OCI-LY3 (cell line): ENCODE data around the gene ZCWPW2.

Source experiments
- H2AFZ ChIP-seq: fragments of 200-600, 300-600 bp; shearing (Covaris generic); 2 replicates; pipeline ENCODE4 v1.6.0; 2014; ENCODE audit warnings: antibody characterized with exemption, low read depth, low read length
- H3K27ac ChIP-seq: fragments of 200-600, 300-600 bp; sonication (generic); 2 replicates; pipeline ENCODE4 v1.5.1; 2014; ENCODE audit warnings: mild to moderate bottlenecking, low read length, moderate library complexity, mixed read lengths
- H3K27me3 ChIP-seq: fragments of 200-600, 300-600 bp; sonication (generic); 2 replicates; pipeline ENCODE4 v1.6.1; 2014; ENCODE audit warnings: low read depth, low read length, mixed read lengths
- H3K36me3 ChIP-seq: fragments of 200-600, 300-600 bp; sonication (generic); replicated peaks from 2 replicates; pipeline ENCODE3; 2014; ENCODE audit warnings: low read depth, low read length, mixed read lengths
- H3K4me1 ChIP-seq: fragments of 300-600, 200-600 bp; sonication (generic); 2 replicates; pipeline ENCODE4 v1.6.1; 2014; ENCODE audit warnings: low read length, mixed read lengths
- H3K4me2 ChIP-seq: fragments of 200-600, 300-600 bp; sonication (generic); 2 replicates; pipeline ENCODE4 v1.6.1; 2014; ENCODE audit warnings: low read length, mixed read lengths
- H3K4me3 ChIP-seq: fragments of 300-600, 200-600 bp; sonication (generic); 2 replicates; pipeline ENCODE4 v1.5.1; 2014; ENCODE audit warnings: antibody characterized with exemption, mild to moderate bottlenecking, low read length, moderate library complexity
- H3K79me2 ChIP-seq: fragments of 300-600, 200-600 bp; shearing (Covaris generic); 2 replicates; pipeline ENCODE4 v1.6.1; 2014; ENCODE audit warnings: mild to moderate bottlenecking, low read length, mixed read lengths
- H3K9ac ChIP-seq: fragments of 300-600, 200-600 bp; shearing (Covaris generic); 2 replicates; pipeline ENCODE4 v1.6.0; 2014; ENCODE audit warnings: mild to moderate bottlenecking, low read length, moderate library complexity
- H3K9me3 ChIP-seq: fragments of 200-600, 300-600 bp; shearing (Covaris generic); 2 replicates; pipeline ENCODE4 v1.6.1; 2014; ENCODE audit warnings: low read length, mixed read lengths; ENCODE audit not compliant: insufficient read depth
- H4K20me1 ChIP-seq: fragments of 200-600, 300-600 bp; sonication (generic); 2 replicates; pipeline ENCODE4 v1.6.1; 2016; ENCODE audit warnings: low read length, mixed read lengths; ENCODE audit not compliant: insufficient read depth
- EZH2phosphoT487 ChIP-seq: fragments of 200-600 bp; shearing (Covaris generic); IDR thresholded peaks from 2 replicates; pipeline ENCODE4 v1.6.1; 2018; ENCODE audit warnings: antibody characterized with exemption, mixed run types, low read depth
- TF ChIP-seq, protein P1 (sequence below): fragments of 200-600, 300-600 bp; sonication (generic); IDR thresholded peaks from 2 replicates; pipeline ENCODE4 v1.5.1; 2014; ENCODE audit warnings: antibody characterized with exemption, low read length, low read depth

The ZCWPW2 gene

DNA sequence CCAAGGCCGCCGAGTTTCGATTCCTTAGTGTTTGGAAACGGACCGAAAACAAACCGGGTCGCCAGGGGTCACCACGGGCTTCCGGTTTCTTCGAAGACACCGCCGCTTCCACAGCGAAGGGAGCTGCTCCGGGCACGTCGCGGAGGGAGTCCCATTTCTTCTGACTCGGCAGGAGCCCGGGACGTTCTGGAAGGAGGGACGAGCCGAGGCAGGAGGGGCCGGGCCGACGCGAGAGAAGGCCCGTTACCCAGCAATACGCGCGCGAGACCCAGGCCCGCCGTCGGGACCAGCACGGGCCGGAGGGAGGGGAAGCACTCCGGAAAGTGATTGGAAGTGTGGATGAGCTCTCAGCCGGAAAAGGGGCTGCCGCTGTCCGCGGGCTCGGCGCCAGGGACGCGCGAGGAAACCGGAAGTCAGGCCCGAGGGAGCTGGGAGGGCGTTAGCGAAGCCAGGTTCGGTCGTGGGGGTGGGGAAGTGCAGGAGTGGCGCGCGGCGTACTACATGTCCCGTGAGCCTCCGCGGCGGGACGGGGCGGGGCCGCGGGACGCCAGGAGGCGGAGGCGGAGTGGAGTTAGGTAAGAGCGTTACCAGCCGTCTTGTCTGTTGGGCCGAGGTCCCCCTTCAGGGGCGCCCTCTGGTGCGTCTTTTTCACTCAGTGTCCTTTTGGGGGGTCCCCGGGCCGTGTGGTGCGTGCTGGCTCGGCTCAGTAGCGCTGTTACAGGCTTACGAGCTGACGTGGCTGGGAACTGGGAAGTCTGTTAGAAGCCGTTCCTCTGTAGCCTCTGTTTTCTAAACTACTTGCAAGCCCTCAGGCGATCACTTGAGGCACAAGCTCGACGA is at the start of gene ZCWPW2, which contains the start of gene AZI2:
TSS of gene ZCWPW2 (plus strand) at position 93 of the 840 bp plus-strand sequence. CDS start 64,348 bp downstream, outside the sequence.
TSS of gene AZI2 (minus strand) at position 196 of the 840 bp plus-strand sequence. CDS start 8,207 bp downstream, outside the sequence.
- Histone ChIP-seq H3K9me3 (peaks cover 11% of the 10 kb centered on the region; the same call in 1 of the 2 replicates), H3K79me2 (peaks cover 49% of the 10 kb centered on the region), H3K27ac (peak within 1 kb of the TSS; percentile 82), H3K4me1 (peaks cover 21% of the 10 kb centered on the region), H3K36me3 (peaks cover 30% of the 10 kb centered on the region), H3K4me3 (peak within 1 kb of the TSS; percentile 89), H3K9ac (peak within 1 kb of the TSS; percentile 98), H4K20me1 (no peaks in the 10 kb centered on the region), H2AFZ (peak within 1 kb of the TSS; percentile 90), H3K4me2 (peak within 1 kb of the TSS; percentile 96), H3K27me3 (no peaks in the 10 kb centered on the region)
- TF ChIP-seq, protein P1, sequence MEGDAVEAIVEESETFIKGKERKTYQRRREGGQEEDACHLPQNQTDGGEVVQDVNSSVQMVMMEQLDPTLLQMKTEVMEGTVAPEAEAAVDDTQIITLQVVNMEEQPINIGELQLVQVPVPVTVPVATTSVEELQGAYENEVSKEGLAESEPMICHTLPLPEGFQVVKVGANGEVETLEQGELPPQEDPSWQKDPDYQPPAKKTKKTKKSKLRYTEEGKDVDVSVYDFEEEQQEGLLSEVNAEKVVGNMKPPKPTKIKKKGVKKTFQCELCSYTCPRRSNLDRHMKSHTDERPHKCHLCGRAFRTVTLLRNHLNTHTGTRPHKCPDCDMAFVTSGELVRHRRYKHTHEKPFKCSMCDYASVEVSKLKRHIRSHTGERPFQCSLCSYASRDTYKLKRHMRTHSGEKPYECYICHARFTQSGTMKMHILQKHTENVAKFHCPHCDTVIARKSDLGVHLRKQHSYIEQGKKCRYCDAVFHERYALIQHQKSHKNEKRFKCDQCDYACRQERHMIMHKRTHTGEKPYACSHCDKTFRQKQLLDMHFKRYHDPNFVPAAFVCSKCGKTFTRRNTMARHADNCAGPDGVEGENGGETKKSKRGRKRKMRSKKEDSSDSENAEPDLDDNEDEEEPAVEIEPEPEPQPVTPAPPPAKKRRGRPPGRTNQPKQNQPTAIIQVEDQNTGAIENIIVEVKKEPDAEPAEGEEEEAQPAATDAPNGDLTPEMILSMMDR = peak; percentile 37
- no peak for TF ChIP-seq EZH2phosphoT487

GRCh38 chr3:28299705-28300104 is 48.8 kb upstream of the ZCWPW2 start:
- Histone ChIP-seq H3K9ac (no peak overlapping the region), H3K9me3 (no peaks in the 10 kb centered on the region), H2AFZ (no peak overlapping the region), H3K27ac (no peak overlapping the region), H3K27me3 (no peaks in the 10 kb centered on the region), H3K79me2 (no peaks in the 10 kb centered on the region), H4K20me1 (0 out of 2 replicates have a peak, but pooled peaks cover 3% of the 10 kb centered on the region), H3K4me1 (no peaks in the 10 kb centered on the region), H3K36me3 (no peaks in the 10 kb centered on the region), H3K4me2 (no peak overlapping the region), H3K4me3 (no peak overlapping the region)
- no peak for TF ChIP-seq EZH2phosphoT487
- TF ChIP-seq, protein P1 = no peak

GRCh38 chr3:28300345-28300962 is 48.1 kb upstream of the ZCWPW2 start:
- Histone ChIP-seq H3K4me3 (no peak overlapping the region), H4K20me1 (0 out of 2 replicates have a peak, but pooled peaks cover 3% of the 10 kb centered on the region), H3K4me1 (no peaks in the 10 kb centered on the region), H3K4me2 (no peak overlapping the region), H3K36me3 (no peaks in the 10 kb centered on the region), H2AFZ (no peak overlapping the region), H3K9me3 (no peaks in the 10 kb centered on the region), H3K79me2 (no peaks in the 10 kb centered on the region), H3K9ac (no peak overlapping the region), H3K27ac (no peak overlapping the region), H3K27me3 (no peaks in the 10 kb centered on the region)
- no peak for TF ChIP-seq EZH2phosphoT487
- TF ChIP-seq, protein P1 = no peak

DNA sequence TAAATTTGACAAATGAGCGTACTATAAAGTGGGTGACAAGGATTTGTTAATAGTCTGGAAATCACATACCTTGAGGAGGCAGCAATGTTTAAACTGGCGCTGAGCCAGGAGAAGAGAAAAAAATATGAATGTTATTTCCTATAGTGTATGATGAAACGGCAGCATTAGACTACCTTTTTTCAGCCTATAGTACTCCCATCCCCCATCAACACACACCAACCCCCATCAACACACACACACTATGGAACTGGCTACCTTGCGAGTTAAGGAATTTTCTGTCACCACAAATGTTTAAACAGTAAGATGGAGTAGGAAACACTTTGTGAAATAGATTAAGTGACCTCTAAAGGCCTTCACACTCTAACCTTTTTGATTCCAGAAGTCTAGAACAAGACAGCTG is 46.8 kb upstream of the ZCWPW2 start:
- Histone ChIP-seq H3K4me3 (no peak overlapping the region), H3K9me3 (no peaks in the 10 kb centered on the region), H3K27me3 (no peaks in the 10 kb centered on the region), H3K9ac (no peak overlapping the region), H3K79me2 (no peaks in the 10 kb centered on the region), H3K27ac (no peak overlapping the region), H2AFZ (no peak overlapping the region), H3K36me3 (no peaks in the 10 kb centered on the region), H3K4me1 (no peaks in the 10 kb centered on the region), H3K4me2 (no peak overlapping the region), H4K20me1 (0 out of 2 replicates have a peak, but pooled peaks cover 3% of the 10 kb centered on the region)
- TF ChIP-seq, protein P1 = no peak
- no peak for TF ChIP-seq EZH2phosphoT487
